ENCODE measurements around the gene MAMSTR. TPM values are rescaled to one million over a fixed set of nuclear protein-coding genes. Genes with fewer than 3 reads are reported as not detected.

The MAMSTR gene
- total RNA-seq, 1 experiment from 2014 or later = 0.50 TPM

DNA sequence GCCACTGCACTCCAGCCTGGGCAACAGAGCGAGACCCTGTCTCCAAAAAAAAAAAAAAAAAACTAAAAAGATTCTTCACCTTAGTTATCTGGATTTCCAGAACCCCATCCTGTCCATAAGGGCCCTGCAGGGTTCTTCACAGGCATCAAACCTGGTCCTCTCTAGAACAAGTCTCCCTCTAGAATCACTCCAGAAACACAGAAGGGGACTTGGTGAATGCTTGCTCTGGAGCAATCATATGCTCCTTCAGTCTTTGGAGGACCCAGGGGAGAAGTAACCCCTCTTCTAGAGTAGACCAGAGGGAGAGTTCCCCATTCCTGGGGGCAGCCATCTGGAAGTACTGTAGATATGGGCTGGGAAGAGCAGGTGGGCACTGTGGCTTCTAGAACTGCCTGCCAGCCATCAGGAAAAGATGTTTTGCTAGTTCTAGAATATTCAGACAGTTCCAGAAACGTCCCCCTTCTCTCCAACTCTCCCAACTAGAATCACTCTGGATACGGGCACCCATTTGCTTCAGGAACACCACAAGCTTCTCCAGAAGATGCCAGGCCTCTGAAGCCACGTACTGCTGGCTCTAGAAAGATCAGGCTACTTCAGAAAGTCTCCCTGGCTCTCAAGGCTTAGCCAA is 30.2 kb upstream of the MAMSTR start:
- in situ Hi-C loops (cut with HindIII; ENCODE audit: low pct_unique_long_range_greater_than_20kb, low sequenced_read_pairs) = no loop called here
- no peak for DNase-seq (ENCODE audit: low read depth, low spot score)

DNA sequence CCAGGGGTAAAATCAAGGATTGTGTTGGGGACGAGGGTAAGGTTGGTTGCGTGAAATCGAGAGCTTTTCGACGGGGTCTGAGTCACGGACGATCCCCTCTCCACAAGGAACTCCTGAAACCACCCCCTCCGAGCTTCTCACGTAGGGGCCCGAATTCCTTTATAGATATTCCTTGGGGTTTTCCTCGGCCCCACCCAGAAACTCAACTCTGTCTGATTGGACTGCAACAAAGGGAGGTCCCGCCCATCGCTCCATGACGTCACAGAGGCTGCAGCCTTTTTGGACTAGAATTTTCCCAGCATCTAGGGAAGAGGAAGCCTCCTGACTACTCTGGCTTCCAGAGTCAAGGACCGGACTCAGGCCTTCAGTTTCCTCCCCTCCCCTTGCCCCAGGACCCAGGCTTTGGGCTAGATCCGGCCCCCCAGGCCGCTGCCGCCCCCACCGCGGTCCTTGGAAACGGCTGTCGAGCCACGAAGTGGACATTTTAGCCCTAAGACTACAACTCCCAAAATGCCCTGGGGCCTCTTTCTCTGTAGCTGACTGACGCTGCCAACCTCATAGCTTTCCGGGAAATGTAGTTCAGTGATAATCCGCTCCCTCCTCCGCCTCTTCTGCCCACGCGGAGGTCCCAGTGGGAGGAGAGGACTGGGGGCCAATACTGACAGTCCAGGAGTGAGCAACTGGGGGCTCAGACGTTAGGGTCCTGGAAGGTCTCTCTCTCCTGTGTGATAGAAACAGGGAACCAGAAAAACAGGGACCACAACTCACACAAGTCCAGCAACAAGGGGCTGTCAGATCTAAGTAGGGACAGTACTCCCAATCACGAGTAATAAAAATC is 27.4 kb upstream of the MAMSTR start, which contains the start of gene IZUMO1:
TSS of gene IZUMO1 (minus strand) at position 172 of the 838 bp plus-strand sequence. CDS start 1,050 bp downstream, outside the sequence.
- in situ Hi-C loops (cut with HindIII; ENCODE audit: low pct_unique_long_range_greater_than_20kb, low sequenced_read_pairs) = no loop called here
- peak; percentile 92 for DNase-seq (ENCODE audit: low read depth, low spot score)

DNA sequence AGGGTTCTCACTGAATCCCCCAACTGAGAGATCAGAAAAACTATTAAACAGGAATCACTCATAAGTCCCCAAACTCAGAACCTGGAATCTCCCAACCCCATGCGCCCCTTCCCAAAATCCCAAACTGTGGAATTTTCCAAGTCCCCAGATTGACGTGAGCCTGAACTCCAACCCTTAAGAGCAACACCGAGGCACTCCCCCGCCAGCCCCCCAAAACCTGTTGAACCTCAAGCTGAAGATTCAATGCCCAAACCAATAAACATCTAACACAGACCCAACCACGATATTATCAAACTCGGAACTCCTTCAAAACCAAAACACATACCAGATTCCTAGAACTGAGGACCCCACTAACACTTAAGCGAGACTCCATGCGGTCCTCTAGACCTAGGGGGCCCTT is 26.6 kb upstream of the MAMSTR start:
- in situ Hi-C loops (cut with HindIII; ENCODE audit: low pct_unique_long_range_greater_than_20kb, low sequenced_read_pairs) = no loop called here
- DNase-seq (ENCODE audit: low read depth, low spot score) = no peak

DNA sequence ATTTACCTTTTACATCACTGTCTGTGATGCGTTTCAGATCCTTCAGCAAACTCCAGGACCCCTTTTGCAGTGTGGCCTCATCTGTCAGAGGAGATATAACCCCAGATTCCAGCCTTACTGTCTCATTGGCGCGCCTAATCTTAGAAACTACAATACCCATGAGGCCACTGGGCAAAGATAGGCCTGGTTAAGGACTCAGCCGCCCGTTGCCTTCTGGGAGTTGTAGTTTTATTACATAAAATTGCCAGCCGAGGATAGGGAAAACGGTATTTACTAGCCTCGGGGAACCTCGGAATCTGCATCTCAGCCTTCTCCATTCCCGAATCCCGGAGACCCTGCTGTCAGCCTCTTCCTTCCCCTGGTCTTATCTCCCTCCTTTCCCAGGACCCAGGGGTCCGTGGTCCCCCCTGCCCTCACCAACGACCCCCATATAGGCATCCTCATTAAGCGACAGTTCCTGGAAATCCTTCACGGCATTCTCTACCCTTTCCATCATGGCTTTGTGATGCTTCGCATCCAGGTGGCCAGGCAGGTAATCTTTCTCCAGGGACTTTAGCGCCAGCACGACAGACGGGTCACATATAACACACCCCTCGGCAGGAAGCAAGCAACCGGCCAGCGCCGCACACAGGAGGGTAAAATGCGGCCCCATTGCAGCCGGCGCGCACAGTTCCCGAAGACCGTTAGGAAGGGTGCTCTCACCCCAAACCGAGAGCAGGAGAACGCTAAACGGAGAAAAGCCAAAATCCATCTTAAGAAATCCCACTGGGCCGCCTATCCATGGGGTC is 25.9 kb upstream of the MAMSTR start:
- DNase-seq (ENCODE audit: low read depth, low spot score) = peak; percentile 71
- in situ Hi-C loops (cut with HindIII; ENCODE audit: low pct_unique_long_range_greater_than_20kb, low sequenced_read_pairs) = no loop called here

DNA sequence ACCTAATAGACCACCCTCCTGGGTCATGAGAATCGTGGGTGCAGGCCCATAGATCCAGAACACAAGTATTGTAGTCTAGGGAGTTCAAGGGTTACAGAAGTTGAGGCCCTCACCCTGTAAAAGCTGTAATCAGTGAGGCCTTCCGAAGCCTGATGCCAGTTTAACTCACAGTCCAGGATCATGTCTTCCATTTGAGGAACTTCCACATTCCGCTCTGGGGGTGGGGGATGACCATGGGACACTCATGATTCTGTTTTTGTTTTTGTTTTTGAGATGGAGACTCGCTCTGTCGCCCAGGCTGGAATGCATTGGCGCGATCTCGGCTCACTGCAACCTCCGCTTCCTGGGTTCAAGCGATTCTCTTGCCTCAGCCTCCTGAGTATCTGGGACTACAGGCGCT is 22.6 kb upstream of the MAMSTR start:
- in situ Hi-C loops (cut with HindIII; ENCODE audit: low pct_unique_long_range_greater_than_20kb, low sequenced_read_pairs) = no loop called here
- DNase-seq (ENCODE audit: low read depth, low spot score) = no peak

DNA sequence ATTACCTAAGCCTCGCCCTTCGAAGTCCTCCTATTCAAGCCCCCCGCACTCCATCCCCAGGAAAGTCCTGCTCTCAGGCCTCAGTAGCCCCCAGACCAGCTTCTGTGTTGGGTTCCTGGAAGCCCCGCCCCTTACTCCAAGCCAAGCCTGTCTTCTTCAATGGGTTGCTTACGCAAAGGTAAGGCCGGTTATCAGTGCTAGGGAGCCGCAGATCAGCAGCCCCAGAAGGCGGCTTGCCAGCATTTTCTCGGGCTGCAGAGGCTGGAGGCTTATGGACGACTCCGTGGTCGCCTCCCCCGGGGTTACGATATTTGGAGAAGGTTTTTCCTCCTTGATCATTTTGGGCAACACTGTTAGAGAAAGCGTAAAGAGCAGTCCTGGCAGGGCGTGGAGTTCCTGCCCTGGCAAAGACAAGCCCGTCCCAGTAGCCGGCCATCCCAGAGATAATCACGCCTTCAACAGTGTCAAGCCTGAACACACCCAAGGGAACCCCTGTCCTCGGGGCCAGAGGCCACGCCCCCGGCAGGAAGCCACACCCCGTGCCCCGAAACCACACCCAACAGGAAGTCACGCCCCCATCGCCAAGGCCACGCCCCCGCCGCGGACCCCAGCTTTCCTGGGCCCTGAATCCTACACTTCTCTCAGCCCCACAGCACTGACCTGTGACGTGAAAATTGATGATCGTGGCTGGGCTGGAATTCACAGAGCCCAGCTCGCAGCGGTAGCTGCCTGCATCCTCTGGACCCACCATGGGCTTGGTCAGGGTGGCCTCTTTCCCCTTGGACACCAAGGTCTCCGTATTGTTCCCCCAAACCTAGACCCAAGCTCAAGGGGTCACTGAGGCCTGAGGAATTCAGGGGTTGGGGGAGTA is 21.8 kb upstream of the MAMSTR start:
- peak; percentile 11 for DNase-seq (ENCODE audit: low read depth, low spot score)
- in situ Hi-C loops (cut with HindIII; ENCODE audit: low pct_unique_long_range_greater_than_20kb, low sequenced_read_pairs) = no loop called here

DNA sequence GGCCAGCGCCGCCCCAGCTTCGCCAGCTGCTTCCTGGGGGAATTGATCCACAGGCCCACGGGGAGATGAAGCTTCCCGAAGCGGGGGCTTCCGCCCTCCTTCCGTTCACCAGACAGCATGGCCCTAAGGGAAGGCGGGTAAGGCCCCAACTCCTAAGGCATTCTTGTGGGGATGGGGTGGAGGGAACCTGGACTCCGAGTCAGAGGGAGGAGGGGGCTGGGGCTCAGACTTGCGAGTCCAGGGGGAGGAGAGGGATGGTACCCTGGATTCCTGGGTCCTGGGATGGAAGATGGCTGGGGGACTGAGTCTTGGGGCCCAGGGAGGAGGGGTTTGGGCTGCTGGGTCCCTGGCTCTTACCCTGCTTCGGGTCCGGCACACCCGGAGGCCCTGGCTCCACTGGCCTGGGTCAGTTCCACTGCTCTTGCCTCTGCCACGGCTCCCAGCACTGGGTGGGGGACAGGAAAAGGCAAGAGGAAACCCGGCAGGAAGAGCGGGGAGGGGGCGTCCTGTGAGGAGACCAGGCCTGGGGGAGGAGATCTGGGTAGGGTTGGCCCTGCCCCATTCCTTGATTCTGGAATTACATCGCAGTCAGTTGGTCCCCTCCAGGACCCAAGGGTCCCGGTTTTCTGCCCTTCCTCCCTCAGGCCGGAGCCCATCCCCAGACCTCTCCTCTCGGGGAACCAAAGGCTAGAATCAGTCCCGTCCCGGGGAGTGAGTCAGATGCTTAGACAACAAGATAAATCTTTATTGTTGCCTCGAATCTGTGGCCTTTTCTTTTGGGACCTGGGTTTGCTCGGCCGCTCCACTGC is 20.8 kb upstream of the MAMSTR start, which contains the start of gene RASIP1:
TSS of gene RASIP1 (minus strand) at position 447 of the 809 bp plus-strand sequence. CDS start at position 119, 328 bp downstream.
- DNase-seq (ENCODE audit: low read depth, low spot score) = no peak
- in situ Hi-C loops (cut with HindIII; ENCODE audit: low pct_unique_long_range_greater_than_20kb, low sequenced_read_pairs) = no loop called here

DNA sequence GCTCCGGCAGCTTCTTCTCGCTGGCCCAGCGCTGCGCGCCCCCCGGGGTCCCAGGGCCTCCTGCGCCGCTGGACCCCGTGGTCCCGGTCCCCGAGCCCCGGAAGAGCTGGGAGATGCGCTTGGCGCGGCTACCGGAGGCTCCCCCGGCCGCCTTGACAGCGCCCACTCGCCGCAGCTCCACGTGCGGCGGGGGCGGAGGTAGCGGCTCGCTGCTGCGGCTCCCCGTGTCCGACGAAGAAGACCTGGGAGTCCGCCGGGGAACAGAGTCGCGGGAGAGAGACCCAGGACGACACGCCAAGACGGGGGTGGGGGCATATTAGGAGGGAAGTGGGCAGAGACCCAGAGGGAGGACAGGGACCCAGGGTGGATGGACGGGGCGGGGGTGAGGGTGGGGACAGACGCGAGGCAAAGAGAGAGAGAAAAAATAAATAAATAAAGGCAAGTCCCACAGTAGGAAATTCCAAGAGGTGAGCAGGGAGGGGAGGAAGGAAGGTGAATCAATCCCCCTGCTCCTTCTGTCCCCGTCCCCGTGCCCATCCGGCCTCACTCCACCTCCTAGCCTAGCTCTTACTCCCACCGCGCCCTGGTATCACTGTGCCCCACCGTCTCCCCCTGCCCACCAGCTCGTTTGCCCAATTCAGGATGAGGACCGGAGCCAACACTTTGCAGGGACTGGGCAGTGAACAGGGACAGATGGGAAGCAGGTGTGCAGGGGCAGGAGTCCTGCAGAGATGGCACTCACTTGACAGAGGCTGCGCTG is 20.1 kb upstream of the MAMSTR start:
- in situ Hi-C loops (cut with HindIII; ENCODE audit: low pct_unique_long_range_greater_than_20kb, low sequenced_read_pairs) = no loop called here
- DNase-seq (ENCODE audit: low read depth, low spot score) = no peak

DNA sequence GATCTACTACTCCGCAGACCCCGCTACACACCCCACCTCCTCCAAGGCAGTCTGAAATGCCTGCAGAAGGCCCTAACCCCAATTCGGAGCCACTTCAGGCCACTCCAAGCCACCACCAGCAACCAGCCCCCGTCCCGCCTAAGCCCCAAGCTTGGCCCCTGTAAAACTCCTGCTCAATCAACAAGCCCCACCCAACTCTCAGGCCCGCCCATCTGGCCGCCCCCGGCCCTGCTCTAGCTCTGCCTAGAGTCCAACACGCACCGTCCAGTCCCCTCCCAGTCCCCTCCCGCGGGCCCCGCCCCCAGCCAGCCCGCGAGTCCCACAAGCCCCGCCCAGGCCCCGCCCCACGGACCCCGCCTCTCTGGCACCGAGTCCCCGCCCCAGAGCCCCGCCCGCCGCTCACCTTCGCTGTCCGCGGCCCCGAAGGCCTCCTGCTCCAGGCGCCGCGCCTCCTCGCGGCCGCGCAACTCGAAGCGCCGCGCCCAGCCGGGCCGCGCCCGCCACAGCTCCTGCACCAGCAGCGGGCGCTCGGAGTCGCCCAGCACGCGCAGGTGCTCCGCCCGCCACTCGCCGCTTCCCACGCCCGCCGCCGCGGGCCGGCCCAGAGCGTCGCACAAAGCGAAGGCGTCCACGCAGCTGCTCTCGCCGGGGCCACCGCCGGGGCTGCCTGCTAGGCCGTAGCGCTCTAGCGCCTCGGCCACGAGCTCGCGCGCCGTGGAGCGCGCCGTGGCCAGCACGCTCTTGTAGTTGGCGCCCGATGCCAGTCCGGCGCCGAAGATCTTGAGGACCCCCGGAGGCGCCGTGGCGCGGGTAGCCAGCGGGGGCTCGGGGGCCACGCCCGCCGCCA is 19.3 kb upstream of the MAMSTR start:
- peak; percentile 74 for DNase-seq (ENCODE audit: low read depth, low spot score)
- in situ Hi-C loops (cut with HindIII; ENCODE audit: low pct_unique_long_range_greater_than_20kb, low sequenced_read_pairs) = no loop called here

DNA sequence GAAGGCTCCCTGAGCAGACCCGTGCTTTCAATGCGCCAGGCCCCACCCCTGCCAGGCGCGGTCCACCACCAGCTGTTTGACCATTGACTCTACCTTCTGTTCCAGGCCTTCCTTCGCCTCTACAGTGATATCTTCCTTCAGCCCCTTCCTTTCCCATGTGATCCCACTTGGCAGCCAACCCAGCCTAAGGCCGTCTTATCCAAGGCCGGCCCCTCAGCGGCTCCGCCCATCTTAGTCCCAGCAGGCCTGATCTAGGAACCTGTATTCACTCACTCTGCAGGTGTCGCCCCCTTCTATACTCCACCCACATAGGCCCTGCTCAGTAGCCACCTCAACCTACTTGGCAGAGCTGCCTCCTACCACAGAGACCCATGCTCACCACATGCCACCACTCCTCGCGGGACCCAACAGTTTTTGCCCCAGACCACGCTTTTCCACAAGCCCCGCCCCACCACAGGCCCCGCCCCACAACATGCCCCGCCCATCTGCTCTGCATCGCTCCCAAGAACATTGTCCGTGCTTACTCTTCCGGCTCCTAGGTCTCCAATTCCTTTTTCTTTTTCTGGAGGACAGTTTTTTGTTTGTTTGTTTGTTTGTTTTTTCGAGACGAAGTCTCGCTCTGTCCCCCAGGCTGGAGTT is 18.0 kb upstream of the MAMSTR start:
- in situ Hi-C loops (cut with HindIII; ENCODE audit: low pct_unique_long_range_greater_than_20kb, low sequenced_read_pairs) = no loop called here
- DNase-seq (ENCODE audit: low read depth, low spot score) = peak; percentile 40

DNA sequence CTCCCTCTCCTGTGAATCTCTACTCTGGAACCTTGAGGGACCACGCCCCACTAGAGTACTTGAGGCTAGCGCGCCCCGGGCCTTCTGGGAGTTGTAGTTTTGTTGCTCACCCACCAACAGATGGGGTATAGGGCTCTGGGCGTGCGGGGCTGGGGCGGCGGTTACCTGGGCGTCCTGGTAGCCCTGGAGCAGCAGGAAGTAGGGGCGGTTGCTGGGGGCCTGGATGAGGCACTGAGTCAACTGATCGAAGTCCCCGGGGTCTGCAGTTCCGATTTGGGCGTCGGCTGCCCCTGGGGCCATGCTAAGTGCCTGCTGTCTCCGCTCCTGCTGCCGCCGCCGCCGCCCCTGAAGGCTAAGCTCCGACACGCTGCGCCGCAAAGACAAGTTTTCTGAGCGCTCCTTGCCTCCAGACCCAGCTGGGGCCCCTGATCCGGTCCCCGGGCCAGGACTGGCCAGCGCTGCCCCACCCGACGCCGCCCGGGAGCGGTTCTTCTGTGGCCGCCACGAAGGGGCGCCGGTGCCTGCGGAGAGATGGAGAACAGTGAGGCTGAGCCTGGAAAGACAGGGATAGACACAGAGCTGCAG is 15.6 kb upstream of the MAMSTR start:
- in situ Hi-C loops (cut with HindIII; ENCODE audit: low pct_unique_long_range_greater_than_20kb, low sequenced_read_pairs) = no loop called here
- no peak for DNase-seq (ENCODE audit: low read depth, low spot score)

DNA sequence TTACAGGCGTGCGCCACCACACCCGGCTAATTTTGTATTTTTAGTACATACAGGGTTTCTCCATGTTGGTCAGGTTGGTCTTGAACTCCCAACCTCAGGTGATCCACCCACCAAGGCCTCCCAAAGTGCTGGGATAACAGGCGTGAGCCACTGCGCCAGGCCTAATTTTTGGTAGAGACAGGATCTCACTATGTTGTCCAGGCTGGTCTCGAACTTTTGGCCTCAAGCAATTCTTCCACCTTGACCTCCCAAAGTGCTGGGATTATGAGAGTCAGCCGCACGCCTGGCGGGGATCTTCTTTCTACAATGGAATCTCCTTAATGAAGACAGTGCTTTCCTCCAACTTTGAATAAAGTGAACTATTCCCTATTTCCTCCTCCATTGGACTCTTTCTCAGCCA is 15.1 kb upstream of the MAMSTR start:
- DNase-seq (ENCODE audit: low read depth, low spot score) = no peak
- in situ Hi-C loops (cut with HindIII; ENCODE audit: low pct_unique_long_range_greater_than_20kb, low sequenced_read_pairs) = no loop called here

DNA sequence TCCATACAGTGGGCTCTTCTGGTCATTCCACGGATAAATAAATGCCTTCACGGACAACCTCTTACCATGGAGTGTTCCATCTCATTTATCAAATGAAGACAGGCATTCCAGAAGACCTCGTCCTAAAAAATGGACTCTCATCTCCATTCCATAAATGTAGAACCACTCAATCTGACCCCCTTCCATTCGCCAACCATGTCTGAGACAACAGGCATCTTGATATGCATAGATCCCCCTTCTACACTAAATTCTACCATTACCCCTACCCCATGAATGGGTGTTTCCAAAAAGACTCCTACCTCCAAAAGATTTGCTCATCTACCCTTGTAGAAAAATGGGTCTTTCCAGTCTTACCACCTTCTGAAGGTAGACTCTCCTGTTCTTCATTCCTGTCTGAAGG is 11.9 kb upstream of the MAMSTR start:
- in situ Hi-C loops (cut with HindIII; ENCODE audit: low pct_unique_long_range_greater_than_20kb, low sequenced_read_pairs) = no loop called here

DNA sequence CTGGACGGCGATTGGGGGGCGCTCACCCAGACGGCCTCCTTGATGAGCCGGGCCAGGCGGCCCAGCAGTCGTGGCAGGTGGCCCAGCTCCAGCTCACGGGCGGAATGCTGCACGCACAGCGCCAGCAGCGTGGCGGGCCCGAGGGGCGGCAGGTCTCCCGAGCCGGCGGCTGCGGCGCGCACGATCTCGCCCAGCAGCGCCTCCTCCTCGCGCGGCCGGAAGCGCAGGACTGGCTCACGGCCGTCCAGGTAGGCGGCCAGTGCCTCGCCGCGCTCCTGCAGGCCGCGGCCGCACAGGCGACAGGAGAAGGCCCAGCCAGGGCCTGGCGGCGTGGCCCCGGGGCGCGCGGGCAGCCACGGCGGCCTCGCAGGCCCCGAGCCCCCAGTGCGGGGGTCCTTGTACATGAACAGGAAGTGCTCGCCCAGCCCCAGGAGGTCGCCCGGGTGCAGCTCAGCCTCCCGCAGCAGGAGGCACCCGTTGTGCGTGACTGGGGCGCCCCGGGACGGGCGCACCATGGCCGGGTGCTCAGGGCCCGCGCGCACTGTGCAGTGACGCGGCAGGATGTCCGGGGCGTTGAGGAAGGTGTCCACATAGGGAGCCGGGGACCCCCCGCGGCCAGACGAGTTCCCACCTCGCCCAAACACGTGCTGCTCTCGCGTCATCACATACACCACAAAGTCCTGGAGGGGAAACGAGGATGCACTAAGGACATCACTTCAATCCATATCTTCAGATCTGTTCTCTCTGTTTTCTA is 9.6 kb upstream of the MAMSTR start:
- no peak for DNase-seq (ENCODE audit: low read depth, low spot score)
- in situ Hi-C loops (cut with HindIII; ENCODE audit: low pct_unique_long_range_greater_than_20kb, low sequenced_read_pairs) = no loop called here

More for the DNA sequence above, 11.9 kb upstream of the MAMSTR start:
- DNase-seq (ENCODE audit: low read depth, low spot score) = no peak
